Fibroblast of mammary gland (primary cell): Measurements from ENCODE around the gene LHPP.

Source experiments
- DNase-seq: peaks from one replicate; pipeline ENCODE4 v3.0.0-alpha.2; 2010; ENCODE audit warnings: low read depth
- H3K4me3 ChIP-seq: 2 replicates; pipeline ENCODE4 v1.5.1; 2011; ENCODE audit warnings: low read depth, mild to moderate bottlenecking, low read length, moderate library complexity; ENCODE audit not compliant: control insufficient read depth
- CTCF ChIP-seq: conservative IDR thresholded peaks from 2 replicates; pipeline ENCODE4 v1.5.1; 2011; ENCODE audit warnings: low read depth, low read length, inconsistent platforms; ENCODE audit not compliant: control insufficient read depth, insufficient read depth

Gene LHPP

GRCh38 chr10:124496150-124496549 is 34.5 kb downstream of the LHPP start:
- TF ChIP-seq CTCF = no peak
- no peak for DNase-seq
- H3K4me3 ChIP-seq = no peak overlapping the region

DNA sequence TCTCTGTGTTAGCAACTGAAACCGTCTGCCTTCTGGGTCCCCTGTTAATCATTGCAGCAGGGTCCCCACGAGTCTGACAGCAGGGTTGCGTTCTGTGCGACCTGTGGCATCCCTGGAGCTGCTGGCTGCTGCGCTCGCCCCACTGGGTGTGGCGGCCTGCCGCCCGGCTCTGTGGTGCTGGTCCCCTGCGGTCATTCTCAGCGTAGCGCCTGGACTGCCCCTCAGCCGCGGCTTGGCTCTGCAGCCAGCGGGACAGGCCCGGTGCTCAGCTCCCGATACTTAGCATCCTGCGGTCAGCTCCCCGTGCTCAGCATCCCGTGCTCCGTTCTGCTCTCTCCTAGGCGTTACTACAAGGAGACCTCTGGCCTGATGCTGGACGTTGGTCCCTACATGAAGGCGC is 35.0 kb downstream of the LHPP start:
- TF ChIP-seq CTCF = no peak
- no peak overlapping the region for H3K4me3 ChIP-seq
- no peak for DNase-seq

DNA sequence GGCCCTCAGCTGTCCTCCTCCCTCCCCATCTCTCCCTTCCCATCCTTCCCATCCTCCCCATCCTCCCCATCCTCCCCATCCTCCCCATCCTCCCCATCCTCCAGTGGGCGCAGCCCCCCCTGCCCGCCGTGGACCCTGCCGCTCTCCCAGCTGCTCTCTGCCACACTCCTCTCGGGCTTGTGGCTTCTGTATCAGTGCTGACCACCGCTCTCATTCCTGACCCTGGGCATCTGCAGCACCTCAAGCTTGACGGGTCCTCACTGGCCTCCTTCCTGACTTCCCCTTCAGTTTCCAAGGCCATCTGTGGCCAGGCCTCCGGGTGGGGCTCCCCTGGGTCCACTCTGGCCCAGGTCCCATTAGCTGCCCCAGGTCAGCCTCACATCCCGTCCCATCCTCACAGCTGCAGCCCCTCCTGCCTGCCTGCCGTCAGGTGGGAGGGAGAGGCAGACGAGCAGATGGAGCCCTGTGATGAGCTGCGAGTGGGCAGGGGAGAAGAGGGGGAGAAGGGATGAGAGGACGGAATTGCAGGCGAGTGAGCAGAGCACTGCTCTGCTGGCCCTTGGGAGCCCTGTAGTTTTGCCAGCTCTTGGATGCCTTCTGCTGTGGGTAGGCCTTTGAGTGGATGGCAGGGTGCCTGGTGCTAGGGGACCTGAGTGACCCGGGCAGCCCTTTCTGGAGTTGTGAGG is 35.7 kb downstream of the LHPP start:
- DNase-seq = no peak
- no peak for TF ChIP-seq CTCF

GRCh38 chr10:124498056-124498455 is 36.4 kb downstream of the LHPP start:
- DNase-seq = no peak
- no peak for TF ChIP-seq CTCF
- no peak overlapping the region for H3K4me3 ChIP-seq

More for the DNA sequence above, 35.7 kb downstream of the LHPP start:
- no peak overlapping the region for H3K4me3 ChIP-seq

DNA sequence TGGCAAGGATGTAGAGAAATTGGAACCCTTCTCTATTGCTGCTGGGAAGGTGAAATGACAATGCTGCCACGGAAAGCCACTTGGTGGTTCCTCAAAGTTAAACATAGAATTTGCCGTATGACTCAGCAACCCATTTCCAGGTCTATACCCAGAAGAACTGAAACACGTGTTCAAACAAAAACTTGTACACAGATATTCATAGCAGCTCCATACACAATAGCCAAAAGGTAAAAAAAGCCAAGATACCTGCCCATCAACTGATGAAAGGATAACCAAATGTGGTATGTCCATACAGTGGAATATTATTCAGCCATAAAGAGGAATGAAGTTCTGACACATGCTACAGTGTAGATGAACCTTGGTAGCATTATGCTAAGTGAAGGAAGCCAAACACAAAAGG is 39.1 kb downstream of the LHPP start:
- no peak for TF ChIP-seq CTCF
- no peak for DNase-seq
- H3K4me3 ChIP-seq = no peak overlapping the region

GRCh38 chr10:124504711-124505110 is 43.1 kb downstream of the LHPP start:
- no peak overlapping the region for H3K4me3 ChIP-seq
- TF ChIP-seq CTCF = no peak
- DNase-seq = no peak

- DNase-seq = no peak
- H3K4me3 ChIP-seq = no peak overlapping the region
- TF ChIP-seq CTCF = no peak
Measured at GRCh38 chr10:124505279-124505678, 43.7 kb downstream of the LHPP start.
